HG03354 (cell line): ENCODE data around the gene MED16.
"Not testable (repeated sequence)": the region's sequence is repeated elsewhere in the genome, so short reads cannot be mapped to it uniquely, and the experiment has no call there.

ENCODE experiments used
- ATAC-seq: cut with Tn5 transposase; IDR thresholded peaks from one replicate; pipeline ENCODE4 v1.9.1; 2021; ENCODE audit warnings: mild to moderate bottlenecking; ENCODE audit not compliant: unreplicated experiment, poor library complexity, severe bottlenecking

Gene MED16

DNA sequence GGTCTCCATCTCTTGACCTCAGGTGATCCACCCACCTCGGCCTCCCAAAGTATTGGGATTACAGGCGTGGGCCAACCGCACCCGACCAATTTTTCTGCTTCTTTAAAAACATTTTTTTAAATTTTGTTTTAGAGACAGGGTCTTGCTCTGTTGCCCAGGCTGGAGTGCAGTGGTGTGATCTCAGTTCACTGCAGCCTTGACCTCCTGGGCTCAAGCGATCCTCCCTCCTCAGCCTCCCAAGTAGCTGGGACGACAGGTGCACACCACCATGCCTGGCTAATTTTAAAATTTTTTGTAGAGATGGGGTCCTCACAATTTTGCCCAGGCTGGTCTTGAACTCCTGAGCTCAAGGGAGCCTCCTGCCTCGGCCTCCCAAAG is 50.2 kb downstream of the MED16 start:
- not testable (repeated sequence) for ATAC-seq

DNA sequence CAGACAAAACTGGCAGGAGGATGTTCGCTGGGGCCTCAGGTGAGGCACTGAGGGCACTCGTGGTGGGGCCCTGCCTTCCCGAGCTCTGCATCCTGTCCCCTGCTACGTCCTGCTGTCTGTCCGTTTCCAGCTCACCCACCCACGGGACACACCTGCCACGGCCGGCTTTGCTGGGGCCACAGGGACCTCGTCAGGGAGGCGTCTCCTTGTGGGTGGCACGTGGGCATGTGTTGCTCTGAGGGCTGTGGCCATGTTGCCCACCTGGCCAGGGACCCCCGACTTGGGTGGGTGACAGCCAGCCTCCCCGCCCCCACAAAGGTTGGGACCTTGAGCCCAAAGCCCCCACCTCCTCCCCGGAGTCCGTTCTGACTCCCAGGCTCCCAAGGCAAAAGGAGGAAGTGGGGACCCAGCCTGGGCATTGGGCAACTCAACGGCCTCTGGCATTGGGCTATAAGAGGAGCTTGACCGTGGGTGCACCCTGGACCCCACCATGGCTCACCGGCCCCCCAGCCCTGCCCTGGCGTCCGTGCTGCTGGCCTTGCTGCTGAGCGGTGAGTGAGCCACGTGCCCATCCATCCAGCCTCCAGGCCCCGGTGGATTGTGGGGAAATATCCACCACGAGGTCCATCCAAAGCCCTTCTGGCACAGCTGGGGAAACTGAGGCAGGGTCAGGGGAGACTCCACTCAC is 52.3 kb downstream of the MED16 start, which contains the start of gene PRTN3:
Gene PRTN3 (plus strand): TSS at position 481 of the 688 bp plus-strand sequence. CDS start 10 bp downstream, at position 491.
- ATAC-seq: no peak

DNA sequence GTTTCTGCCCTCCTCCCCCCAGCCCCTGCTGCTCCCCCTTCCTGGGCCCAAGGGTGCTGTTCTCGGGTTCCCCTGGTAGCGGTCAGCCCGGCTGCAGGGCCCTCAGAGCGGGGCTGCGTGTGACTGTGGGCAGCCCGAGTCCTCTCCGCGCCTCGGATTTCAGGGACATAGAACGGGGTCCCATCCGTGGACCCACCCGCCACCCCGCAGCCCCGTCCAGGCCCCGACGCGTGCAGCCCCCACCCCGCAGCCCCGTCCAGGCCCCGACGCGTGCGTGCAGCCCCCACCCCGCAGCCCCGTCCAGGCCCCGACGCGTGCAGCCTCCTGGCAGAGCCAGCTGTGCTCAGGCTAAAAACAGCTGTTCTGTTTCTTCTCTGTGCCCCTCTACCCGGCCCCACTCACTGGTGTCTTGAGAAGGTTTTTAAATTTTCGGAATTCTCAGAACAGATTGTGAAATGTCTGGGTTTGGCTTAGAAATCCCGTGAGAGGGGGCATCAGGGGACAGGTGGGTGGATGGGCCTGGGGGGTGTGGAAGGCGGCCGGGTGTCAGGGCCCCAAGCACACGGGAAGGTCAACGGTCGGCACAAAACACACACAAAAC is 57.7 kb downstream of the MED16 start:
- no peak for ATAC-seq

DNA sequence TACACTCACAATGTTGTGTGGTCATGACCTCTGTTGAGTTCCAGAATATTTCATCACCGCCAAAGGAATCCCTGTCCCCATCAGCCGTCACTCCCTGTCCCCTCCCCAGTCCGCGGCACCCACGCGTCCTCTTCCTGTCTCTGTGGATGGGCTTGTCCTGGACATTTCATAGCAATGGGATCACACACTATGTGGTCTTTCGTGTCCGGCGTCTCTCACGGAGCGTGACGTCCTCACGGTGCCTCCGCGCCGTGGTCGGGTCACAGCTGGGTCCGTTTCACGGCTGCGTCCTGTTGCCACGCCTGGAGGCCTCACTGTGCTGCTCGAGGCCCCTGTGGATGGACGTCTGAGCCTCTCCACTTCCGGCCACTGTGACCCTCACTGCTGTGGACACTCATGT is 58.8 kb downstream of the MED16 start:
- no peak for ATAC-seq

DNA sequence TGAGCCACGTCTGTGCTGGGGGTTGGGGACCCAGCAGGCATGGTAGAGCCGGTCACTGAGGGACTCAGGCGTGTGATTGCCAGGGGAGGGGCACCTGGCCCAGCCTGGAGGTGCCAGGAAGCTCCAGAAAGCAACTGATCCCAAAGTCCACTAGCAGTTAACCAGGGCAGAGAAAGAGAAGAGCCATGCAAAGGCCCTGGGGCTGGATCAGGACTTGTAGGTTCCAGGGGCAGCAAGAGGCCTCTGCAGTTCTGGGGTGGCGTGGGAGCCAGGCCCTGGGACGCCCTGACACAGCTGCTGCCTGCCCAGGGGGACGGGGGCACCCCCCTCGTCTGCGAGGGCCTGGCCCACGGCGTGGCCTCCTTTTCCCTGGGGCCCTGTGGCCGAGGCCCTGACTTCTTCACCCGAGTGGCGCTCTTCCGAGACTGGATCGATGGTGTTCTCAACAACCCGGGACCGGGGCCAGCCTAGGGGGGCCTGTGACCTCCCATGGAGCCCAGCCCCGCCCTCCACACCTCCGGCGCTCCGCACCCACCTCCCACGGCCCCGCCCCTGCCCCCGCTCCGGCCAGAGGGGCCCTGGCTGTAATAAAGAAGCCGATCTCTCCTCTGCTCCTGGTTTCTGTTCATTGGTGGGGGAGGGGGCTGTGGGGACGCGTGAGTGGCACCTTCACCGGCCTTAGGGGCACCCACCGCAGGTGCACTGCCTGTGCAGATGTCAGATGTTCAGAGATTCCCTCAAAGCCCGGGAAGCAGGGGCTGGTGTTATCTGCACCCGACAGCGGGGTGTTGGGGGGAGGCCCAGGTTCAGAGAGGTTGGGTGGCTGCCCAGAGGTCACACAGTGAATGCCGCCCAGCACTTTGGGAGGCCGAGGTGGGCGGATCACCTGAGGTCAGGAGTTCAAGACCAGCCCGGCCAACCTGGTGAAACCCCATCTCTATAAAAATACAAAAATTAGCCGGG is 61.3 kb downstream of the MED16 start:
- no peak for ATAC-seq

DNA sequence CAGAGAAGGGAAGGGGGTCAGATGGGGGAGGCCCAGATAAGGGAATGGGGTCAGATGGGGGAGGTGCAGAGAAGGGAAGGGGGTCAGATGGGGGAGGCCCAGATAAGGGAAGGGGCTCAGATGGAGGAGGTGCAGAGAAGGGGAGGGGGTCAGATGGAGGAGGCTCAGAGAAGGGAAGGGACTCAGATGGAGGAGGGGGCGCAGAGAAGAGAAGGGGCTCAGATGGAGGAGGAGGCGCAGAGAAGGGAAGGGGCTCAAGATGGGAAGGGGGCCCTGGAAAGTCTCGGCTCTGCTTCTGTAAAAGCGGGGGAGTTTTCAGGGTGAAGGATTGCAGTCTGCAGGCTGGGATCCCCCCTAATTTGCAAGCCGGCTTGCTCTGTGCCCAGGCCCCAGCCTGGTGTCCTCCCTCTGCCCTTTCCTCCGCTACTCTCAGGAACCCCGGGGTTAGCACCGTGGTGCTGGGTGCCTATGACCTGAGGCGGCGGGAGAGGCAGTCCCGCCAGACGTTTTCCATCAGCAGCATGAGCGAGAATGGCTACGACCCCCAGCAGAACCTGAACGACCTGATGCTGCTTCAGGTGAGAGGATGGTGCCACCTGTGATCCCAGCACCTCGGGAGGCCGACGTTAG is 63.7 kb downstream of the MED16 start:
- no peak for ATAC-seq

GRCh38 chr19:827710-828321 is 65.2 kb downstream of the MED16 start, which contains the start of gene AZU1:
AZU1 (plus strand) TSS chr19:827837; CDS start chr19:827847, 10 bp downstream.
- ATAC-seq: no peak

DNA sequence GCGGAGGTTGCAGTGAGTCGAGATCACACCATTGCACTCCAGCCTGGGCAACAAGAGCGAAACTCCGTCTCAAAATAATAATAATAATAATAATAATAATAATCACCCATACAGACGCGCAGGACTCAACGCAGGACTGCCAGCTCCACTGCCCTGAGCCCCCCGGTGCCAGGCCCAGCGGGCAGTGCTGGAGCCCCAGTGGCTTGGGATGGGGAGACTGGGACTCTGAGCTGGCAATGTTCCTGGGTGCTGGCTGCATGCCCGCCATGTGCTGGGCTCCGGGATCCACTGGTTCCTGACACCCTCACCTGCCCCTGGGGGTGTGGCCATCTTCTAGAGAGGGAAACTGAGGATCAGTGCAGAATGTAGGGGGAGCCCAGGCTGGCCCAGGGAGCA is 65.7 kb downstream of the MED16 start:
- no peak for ATAC-seq

DNA sequence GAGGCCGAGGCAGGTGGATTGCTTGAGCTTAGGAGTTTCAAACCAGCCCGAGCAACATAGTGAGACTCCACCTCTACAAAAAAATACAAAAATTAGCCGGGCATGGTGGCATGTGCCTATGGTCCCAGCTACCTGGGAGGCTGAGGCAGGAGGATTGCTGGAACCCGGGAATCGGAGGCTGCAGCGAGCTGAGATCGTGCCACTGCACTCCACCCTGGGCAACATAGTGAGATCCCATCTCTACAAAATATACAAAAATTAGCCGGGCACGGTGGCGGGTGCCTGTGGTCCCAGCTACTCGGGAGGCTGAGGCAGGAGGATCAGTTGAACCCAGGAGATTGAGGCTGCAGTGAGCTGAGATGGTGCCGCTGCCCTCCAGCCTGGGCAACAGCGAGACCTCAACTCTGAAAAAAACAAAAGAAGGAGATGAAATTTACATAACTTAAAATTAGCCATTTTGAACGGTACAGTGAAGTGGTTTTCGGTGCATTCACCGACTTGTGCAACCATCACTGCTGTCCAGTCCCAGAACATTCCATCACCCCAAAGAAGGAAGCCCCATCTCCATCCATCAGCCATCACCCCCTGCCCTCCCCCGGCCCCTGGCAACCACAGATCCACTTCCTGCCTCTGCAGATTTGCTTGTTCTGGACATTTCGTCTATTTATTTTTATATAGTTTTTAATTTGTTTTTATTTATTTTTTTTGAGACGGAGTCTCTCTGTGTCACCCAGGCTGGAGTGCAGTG is 66.9 kb downstream of the MED16 start:
- ATAC-seq: no peak

- no peak for ATAC-seq
Measured at GRCh38 chr19:824885-825284, 68.1 kb downstream of the MED16 start.

- no peak for ATAC-seq
Measured at GRCh38 chr19:823565-824121, 69.3 kb downstream of the MED16 start.

DNA sequence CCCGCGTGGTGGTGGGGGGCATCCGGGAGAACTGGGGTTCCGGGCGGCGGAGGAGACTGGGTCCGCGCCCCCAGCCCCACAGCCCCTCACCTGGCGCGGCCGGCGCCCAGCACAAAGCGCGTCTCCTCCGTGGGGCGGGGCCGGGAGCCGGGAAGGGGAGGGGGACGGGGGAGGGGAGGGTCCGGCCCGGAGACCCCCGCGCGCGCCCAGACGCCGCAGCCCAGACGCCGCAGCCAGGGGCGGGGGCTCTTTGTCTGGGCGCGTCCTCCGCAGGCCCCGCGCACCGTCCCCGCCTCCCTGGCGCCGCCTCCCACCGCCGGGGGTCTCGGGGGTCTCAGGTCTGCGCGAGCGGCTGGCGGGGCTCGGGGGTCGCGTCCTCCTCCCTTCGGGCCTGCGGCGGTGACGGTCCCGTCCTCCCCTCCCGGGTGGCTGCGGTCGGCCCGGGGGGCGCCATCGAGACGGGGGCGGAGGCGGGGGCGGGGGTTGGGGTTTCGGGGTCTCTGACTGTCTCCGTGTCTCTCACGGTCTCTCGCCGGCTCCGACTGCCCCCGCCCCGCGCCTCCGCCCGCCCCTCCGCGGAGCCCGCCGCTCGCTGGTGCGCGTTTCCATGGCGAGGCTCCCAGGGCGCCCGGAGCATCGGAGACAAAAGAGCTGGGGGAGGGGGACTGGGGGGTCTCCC is 71.0 kb downstream of the MED16 start, which contains the start of gene PLPPR3:
Gene PLPPR3 (minus strand): TSS at position 131 of the 679 bp plus-strand sequence. CDS start 396 bp downstream, outside the sequence.
- no peak for ATAC-seq

- ATAC-seq: no peak
Measured at GRCh38 chr19:821231-821824, 71.7 kb downstream of the MED16 start.

- not testable (repeated sequence) for ATAC-seq
Measured at GRCh38 chr19:820212-820611, 72.8 kb downstream of the MED16 start.
